Activated CD8-positive, alpha-beta memory T cell treated with anti-CD3 and anti-CD28 coated beads for 48 hours (primary cell): Measurements from ENCODE around the gene KRT33B.
"Not testable (repeated sequence)": the region's sequence is repeated elsewhere in the genome, so short reads cannot be mapped to it uniquely, and the experiment has no call there.

Source experiments
- DNase-seq, 3 experiments: peaks; one replicate each; pipeline ENCODE4 v3.0.0-alpha.2; 2020; ENCODE audit warnings: low read depth in 2 of 3, low spot score in 2 of 3

KRT33B gene

DNA sequence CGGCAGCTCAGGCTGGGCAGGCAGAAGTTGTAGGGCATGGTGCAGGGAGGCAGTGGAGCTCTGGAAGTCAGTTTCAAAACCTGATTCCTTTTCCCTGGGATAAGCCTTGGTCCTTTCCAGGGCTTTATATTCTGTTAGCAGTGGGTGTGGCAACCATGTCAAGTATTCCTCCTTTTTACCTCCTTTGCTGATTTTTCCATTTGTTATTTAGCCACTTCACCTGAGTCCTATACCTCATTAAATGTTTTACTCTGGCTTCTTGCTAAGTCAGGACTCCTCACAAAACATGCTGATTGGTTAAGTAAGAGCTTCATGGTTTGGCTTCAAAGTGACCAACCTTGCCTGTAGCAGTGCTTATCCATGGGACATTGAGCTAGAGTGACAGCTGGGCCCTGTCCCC lies at the start of gene KRT33B:
Gene KRT33B, minus strand, starts transcription at position 101 of the 400 bp plus-strand sequence. Its CDS starts 63 bp downstream, at position 38.
- DNase-seq: no peak

GRCh38 chr17:41418116-41418860 lies 48.7 kb upstream of the KRT33B start:
- DNase-seq: no peak

- DNase-seq: no peak
These were observed 48.0 kb upstream of the KRT33B start for GRCh38 chr17:41417576-41418015.

- DNase-seq: no peak
These were observed 47.5 kb upstream of the KRT33B start for GRCh38 chr17:41417127-41417526.

- no peak for DNase-seq
These were observed 46.9 kb upstream of the KRT33B start for GRCh38 chr17:41416479-41416878.

- no peak for DNase-seq
These were observed 46.3 kb upstream of the KRT33B start for GRCh38 chr17:41415833-41416335.

- no peak for DNase-seq
These were observed 45.8 kb upstream of the KRT33B start for GRCh38 chr17:41415411-41415810.

GRCh38 chr17:41413982-41414381 lies 44.4 kb upstream of the KRT33B start:
- DNase-seq: no peak

GRCh38 chr17:41413353-41413957 lies 43.8 kb upstream of the KRT33B start:
- DNase-seq: no peak

GRCh38 chr17:41411072-41411840 lies 41.6 kb upstream of the KRT33B start:
- DNase-seq: no peak

- no peak for DNase-seq
These were observed 37.6 kb upstream of the KRT33B start for GRCh38 chr17:41407226-41407625.

GRCh38 chr17:41406205-41406604 lies 36.6 kb upstream of the KRT33B start:
- DNase-seq: no peak

DNA sequence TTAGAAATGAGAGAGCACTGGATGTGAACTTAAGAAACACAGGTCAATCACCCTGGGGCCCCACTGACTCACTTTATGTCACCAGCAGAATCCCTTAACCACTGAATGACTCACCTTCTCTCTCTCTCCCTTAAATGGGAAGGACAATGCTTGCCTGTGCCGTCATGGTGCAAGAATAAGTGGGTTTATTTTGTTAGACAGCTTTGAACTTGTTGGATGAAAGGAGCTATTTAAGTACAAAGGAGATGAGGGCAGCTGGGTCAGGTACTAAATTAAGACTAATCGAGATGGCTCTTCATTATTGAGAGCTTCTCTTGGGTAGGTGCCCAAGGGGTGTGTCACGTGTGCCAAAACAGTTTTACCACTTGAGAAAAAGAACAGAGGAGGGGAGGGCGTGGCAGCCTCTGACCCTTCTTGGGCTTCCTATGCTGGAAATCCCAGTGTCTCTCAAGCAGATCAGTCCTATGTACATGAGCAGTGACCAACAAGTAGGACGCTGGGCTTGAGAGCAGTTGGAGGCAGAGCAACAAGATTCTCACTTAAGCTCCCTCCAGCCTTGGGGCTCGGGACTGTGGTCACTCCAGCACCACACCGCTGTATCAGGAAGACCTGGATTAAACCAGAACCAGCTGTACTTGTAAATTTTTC lies 34.5 kb upstream of the KRT33B start:
- DNase-seq: peak in 1 of 3 experiments; percentile 13

DNA sequence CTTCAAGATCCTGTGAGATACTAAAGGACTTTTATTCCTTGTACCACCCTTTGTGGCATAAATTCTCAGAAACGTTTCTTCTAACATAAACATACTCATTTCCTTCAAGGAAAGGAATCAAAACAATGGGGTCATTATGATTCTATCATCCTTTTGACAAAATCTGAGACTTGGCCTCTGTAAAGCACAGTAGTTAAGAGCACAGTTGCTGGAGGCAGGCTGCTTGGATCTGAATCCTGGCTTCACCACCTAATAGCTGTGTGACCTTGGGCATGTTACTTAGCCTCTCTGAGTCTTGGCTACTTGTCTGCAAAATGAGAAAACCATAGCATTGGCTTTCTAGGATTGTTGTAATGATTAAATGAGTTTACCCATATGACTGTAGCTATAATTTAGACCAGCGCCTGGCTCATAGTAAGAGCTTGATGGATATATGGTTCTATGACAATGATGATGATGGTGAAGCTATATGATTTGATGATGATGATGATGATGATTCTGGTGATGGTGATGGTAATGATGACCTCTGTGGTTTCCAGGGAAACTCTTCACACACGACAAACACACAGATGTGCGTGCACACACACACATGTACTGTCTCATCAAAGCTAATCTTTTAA lies 33.9 kb upstream of the KRT33B start:
- no peak for DNase-seq

- DNase-seq: no peak
These were observed 32.5 kb upstream of the KRT33B start for GRCh38 chr17:41402161-41402560.

DNA sequence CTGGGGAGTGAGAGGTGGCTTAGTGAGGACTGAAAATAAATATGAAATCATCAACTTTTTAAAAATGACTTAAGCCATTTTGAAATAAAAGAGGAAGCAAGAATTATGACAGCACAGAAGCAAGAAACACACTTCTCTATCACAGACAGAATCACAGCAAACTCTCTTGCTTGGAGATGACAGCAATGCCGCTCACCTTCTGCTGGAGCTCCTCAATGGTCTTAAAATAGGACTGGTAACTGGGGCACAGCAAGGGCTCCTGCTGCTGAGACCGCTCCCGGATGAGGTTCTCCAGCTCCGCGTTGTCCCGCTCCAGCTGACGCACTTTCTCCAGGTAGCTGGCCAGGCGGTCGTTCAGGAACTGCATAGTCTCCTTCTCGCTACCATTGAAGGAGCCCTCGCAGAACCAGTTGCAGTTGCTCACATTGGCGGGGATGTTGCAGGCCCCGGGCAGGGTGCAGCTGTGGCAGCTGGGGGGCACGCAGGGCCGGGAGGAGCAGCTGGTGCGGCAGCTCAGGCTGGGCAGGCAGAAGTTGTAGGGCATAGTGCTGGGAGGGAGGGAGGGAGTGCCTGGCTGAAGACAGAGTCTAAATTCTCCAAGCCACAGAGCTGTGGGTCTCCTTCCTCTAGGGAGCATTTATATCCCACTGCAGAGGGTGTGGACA lies 27.5 kb upstream of the KRT33B start, which contains the start of gene KRT31:
Gene KRT31, minus strand, starts transcription at position 613 of the 665 bp plus-strand sequence. Its CDS starts 69 bp downstream, at position 544.
- DNase-seq: no peak

DNA sequence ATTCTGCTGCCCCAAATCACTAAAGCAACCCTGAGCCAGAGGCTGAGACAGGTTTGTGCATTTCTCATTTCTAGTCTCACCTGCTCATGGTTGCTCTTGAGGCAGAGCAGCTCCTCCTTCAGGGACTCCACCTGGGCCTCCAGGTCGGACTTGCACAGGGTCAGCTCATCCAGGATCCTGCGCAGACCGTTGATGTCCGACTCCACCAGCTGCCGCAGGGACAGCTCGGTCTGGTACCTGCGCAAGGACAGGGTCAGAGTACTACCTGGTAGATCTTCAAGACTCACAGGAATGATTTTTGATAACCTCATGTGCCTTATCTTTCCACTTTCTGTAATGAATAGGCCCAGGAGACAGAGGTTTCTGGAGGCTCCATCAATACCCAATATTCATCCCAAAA lies 26.7 kb upstream of the KRT33B start:
- DNase-seq: no peak

DNA sequence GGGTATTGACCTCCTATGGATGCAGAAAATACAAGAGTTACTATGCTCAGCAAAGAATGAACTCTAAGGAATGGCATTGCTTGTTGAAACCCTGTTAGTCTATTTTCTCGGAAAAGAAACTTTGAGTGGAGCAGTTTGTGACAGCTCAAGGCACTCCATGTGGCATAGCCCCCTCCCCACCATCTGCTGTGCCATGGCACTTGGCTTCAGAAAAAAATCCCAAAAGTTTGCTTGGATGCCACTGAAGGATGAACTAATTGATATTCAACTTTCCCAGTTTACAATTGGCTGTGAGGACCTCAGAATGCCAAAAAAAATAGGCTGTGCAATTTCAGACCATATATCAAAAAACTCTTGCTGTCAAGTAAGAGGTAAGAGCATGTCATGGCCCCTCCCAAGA lies 26.0 kb upstream of the KRT33B start:
- no peak for DNase-seq

- not testable (repeated sequence) for DNase-seq
These were observed 25.4 kb upstream of the KRT33B start for GRCh38 chr17:41395044-41395443.
